Activated B cell treated with CpG ODN at 0.5 μM for 24 hours (primary cell): ENCODE measurements around the gene AEBP2. TPM values are rescaled to one million over a fixed set of nuclear protein-coding genes. Genes with fewer than 3 reads are reported as not detected.
"Not testable (repeated sequence)": the region's sequence is repeated elsewhere in the genome, so short reads cannot be mapped to it uniquely, and the experiment has no call there.

ENCODE experiments used
- ATAC-seq: fragments of 200-7000 bp; cut with Tn5 transposase; one replicate; pipeline ENCODE4 v1.10.0; 2021; ENCODE audit warnings: low read depth, mild to moderate bottlenecking, moderate library complexity
- CTCF ChIA-PET: fragments of 350-600 bp; sonication (Branson Sonifier 250); formaldehyde crosslinking; loops from one replicate; lab custom pipeline; 2021; ENCODE audit warnings: antibody characterized with exemption; lab: Charles Lee
- POLR2A ChIA-PET: fragments of 350-600 bp; sonication (Branson Sonifier 250); formaldehyde crosslinking; loops from one replicate; lab custom pipeline; 2021; ENCODE audit warnings: antibody characterized with exemption; lab: Charles Lee
- DNase-seq: peaks from one replicate; pipeline ENCODE4 v3.0.0; 2022
- H3K27ac Mint-ChIP-seq: one replicate; pipeline ENCODE4 v1.8.0; 2020; ENCODE audit warnings: mixed read lengths
- H3K27me3 Mint-ChIP-seq: one replicate; pipeline ENCODE4 v1.8.0; 2021; ENCODE audit warnings: mixed read lengths
- H3K36me3 Mint-ChIP-seq: one replicate; pipeline ENCODE4 v1.8.0; 2021; ENCODE audit warnings: low read depth, mixed read lengths
- H3K4me1 Mint-ChIP-seq: one replicate; pipeline ENCODE4 v1.8.0; 2021; ENCODE audit warnings: mixed read lengths
- H3K4me3 Mint-ChIP-seq: one replicate; pipeline ENCODE4 v1.8.0; 2020; ENCODE audit warnings: mild to moderate bottlenecking, mixed read lengths
- H3K9me3 Mint-ChIP-seq: one replicate; pipeline ENCODE4 v1.8.0; 2020; ENCODE audit warnings: mixed read lengths
- CTCF ChIP-seq: fragments of 200-600 bp; IDR thresholded peaks from one replicate; pipeline ENCODE4 v1.8.0; 2022; ENCODE audit warnings: antibody characterized with exemption, mild to moderate bottlenecking
- intact Hi-C: fragments of 100-400 bp; cut with micrococcal nuclease; formaldehyde crosslinking; loops from one replicate; pipeline ENCODE4 v1.15.1; 2024
- total RNA-seq: library from RNA; stranded (reverse); gene quantifications from 2 replicates; pipeline ENCODE4 v1.2.3, GENCODE V29; 2022

Gene AEBP2
- total RNA-seq, 1 donor from 2014 or later = 51.0 TPM

- intact Hi-C loops = no loop called here
- POLR2A ChIA-PET = no interaction called here
- Mint-ChIP-seq H3K4me1 (peaks cover 4% of the 10 kb centered on the region), H3K27me3 (no peaks in the 10 kb centered on the region), H3K4me3 (no peak overlapping the region), H3K27ac (no peak overlapping the region), H3K9me3 (no peaks in the 10 kb centered on the region), H3K36me3 (peaks cover 27% of the 10 kb centered on the region)
- no peak for TF ChIP-seq CTCF
- CTCF ChIA-PET = no interaction called here
- DNase-seq = no peak
- ATAC-seq = no peak
These were observed 111.3 kb downstream of the AEBP2 start for GRCh38 chr12:19550626-19551025.

- DNase-seq, POLR2A ChIA-PET, H3K27ac Mint-ChIP-seq, CTCF ChIA-PET, H3K4me1 Mint-ChIP-seq, intact Hi-C loops, H3K4me3 Mint-ChIP-seq, H3K9me3 Mint-ChIP-seq, ATAC-seq, H3K27me3 Mint-ChIP-seq: not testable (repeated sequence)
- peaks cover 31% of the 10 kb centered on the region for H3K36me3 Mint-ChIP-seq
These were observed 113.3 kb downstream of the AEBP2 start for GRCh38 chr12:19552441-19553097.

GRCh38 chr12:19553175-19553574 is 113.9 kb downstream of the AEBP2 start:
- H3K4me3 Mint-ChIP-seq = no peak overlapping the region
- H3K27ac Mint-ChIP-seq = no peak overlapping the region

GRCh38 chr12:19561411-19561961 is 122.2 kb downstream of the AEBP2 start:
- Mint-ChIP-seq H3K27ac (no peak overlapping the region), H3K27me3 (no peaks in the 10 kb centered on the region), H3K36me3 (peaks cover 52% of the 10 kb centered on the region), H3K4me1 (no peaks in the 10 kb centered on the region), H3K4me3 (no peak overlapping the region), H3K9me3 (peaks cover 13% of the 10 kb centered on the region)
- ChIA-PET POLR2A (no interaction called here), CTCF (no interaction called here)
- intact Hi-C loops = no loop called here
- DNase-seq = no peak
- ATAC-seq = no peak
- no peak for TF ChIP-seq CTCF

More at GRCh38 chr12:19553175-19553574, 113.9 kb downstream of the AEBP2 start:
- no peak for TF ChIP-seq CTCF
- ChIA-PET CTCF (no interaction called here), POLR2A (no interaction called here)
- intact Hi-C loops = no loop called here
- no peaks in the 10 kb centered on the region for H3K27me3 Mint-ChIP-seq
- H3K9me3 Mint-ChIP-seq = no peaks in the 10 kb centered on the region
- peaks cover 35% of the 10 kb centered on the region for H3K36me3 Mint-ChIP-seq
- ATAC-seq (no peak), DNase-seq (no peak)
- H3K4me1 Mint-ChIP-seq = peaks cover 4% of the 10 kb centered on the region
